HepG2 (cell line): ENCODE data around the gene SMIM20. TPM values are rescaled to one million over a fixed set of nuclear protein-coding genes. Genes with fewer than 3 reads are reported as not detected.

Experiments
- AKNA ChIP-seq: sonication (generic); formaldehyde crosslinking; IDR thresholded peaks from 2 replicates; pipeline ENCODE4 v1.4.0; 2020; ENCODE audit warnings: missing genetic modification reagents, borderline replicate concordance
- ATAD3A ChIP-seq: sonication (generic); formaldehyde crosslinking; IDR thresholded peaks from 2 replicates; pipeline ENCODE4 v1.4.0; 2020; ENCODE audit warnings: missing genetic modification reagents
- ATF4 ChIP-seq, 2 experiments: fragments of 450-650 bp in 1 of 2; sonication (generic) in 1 of 2; formaldehyde crosslinking; IDR thresholded peaks; 2 replicates each; pipeline versions ENCODE4 v1.5.0 to v1.8.0; 2020 to 2022; ENCODE audit warnings: mild to moderate bottlenecking in 1 of 2, missing genetic modification reagents in 1 of 2
- CEBPG ChIP-seq: IDR thresholded peaks from 2 replicates; pipeline ENCODE4 v1.6.1; 2016
- EP300 ChIP-seq, 3 experiments: sonication (generic) in 1 of 3; formaldehyde crosslinking in 1 of 3; IDR thresholded peaks; 2 replicates each; pipeline versions ENCODE4 v1.5.1 to v1.6.1; 2011 to 2020; ENCODE audit warnings: low read depth in 2 of 3, low read length in 2 of 3, borderline replicate concordance in 1 of 3, improper control_type of control experiment in 1 of 3, mild to moderate bottlenecking in 1 of 3, missing genetic modification reagents in 1 of 3, moderate library complexity in 1 of 3
- KDM2A ChIP-seq: sonication (generic); formaldehyde crosslinking; IDR thresholded peaks from 2 replicates; pipeline ENCODE4 v1.4.0; 2020; ENCODE audit warnings: low read depth, missing genetic modification reagents, borderline replicate concordance
- MED8 ChIP-seq: sonication (generic); formaldehyde crosslinking; IDR thresholded peaks from 2 replicates; pipeline ENCODE4 v1.8.1; 2023; ENCODE audit warnings: mild to moderate bottlenecking, missing genetic modification reagents; ENCODE audit not compliant: insufficient replicate concordance
- MZF1 ChIP-seq: sonication (generic); formaldehyde crosslinking; IDR thresholded peaks from 2 replicates; pipeline ENCODE4 v1.8.1; 2023; ENCODE audit warnings: mild to moderate bottlenecking, missing genetic modification reagents, borderline replicate concordance
- NFKBIZ ChIP-seq: IDR thresholded peaks from 2 replicates; pipeline ENCODE4 v1.6.1; 2018; ENCODE audit warnings: missing genetic modification reagents, missing compliant biosample characterization
- PAF1 ChIP-seq: IDR thresholded peaks from 2 replicates; pipeline ENCODE4 v1.6.1; 2016; ENCODE audit warnings: missing genetic modification reagents, missing compliant biosample characterization
- PCBP2 ChIP-seq: fragments of 200-400 bp; formaldehyde crosslinking; optimal IDR thresholded peaks from 2 replicates; pipeline ENCODE3; 2018; ENCODE audit warnings: low read length, low read depth; ENCODE audit not compliant: poor library complexity, severe bottlenecking
- PHF5A ChIP-seq: IDR thresholded peaks from one replicate; pipeline ENCODE4 v1.6.1; 2018; ENCODE audit warnings: low read depth, missing genetic modification reagents; ENCODE audit not compliant: unreplicated experiment
- RARG ChIP-seq: sonication (generic); formaldehyde crosslinking; IDR thresholded peaks from 2 replicates; pipeline ENCODE4 v1.4.0; 2020; ENCODE audit warnings: low read depth, mild to moderate bottlenecking, missing genetic modification reagents
- SCMH1 ChIP-seq: sonication (generic); formaldehyde crosslinking; IDR thresholded peaks from 2 replicates; pipeline ENCODE4 v1.9.0; 2021; ENCODE audit warnings: missing genetic modification reagents, mild to moderate bottlenecking, borderline replicate concordance
- YEATS2 ChIP-seq: sonication (generic); formaldehyde crosslinking; IDR thresholded peaks from 2 replicates; pipeline ENCODE4 v1.4.0; 2020; ENCODE audit warnings: missing genetic modification reagents, borderline replicate concordance
- YEATS4 ChIP-seq: sonication (generic); formaldehyde crosslinking; IDR thresholded peaks from 2 replicates; pipeline ENCODE4 v1.4.0; 2020; ENCODE audit warnings: missing genetic modification reagents, borderline replicate concordance
- ZBTB7B ChIP-seq: sonication (generic); formaldehyde crosslinking; IDR thresholded peaks from 2 replicates; pipeline ENCODE4 v1.4.0; 2020; ENCODE audit warnings: missing genetic modification reagents
- ZGPAT ChIP-seq: IDR thresholded peaks from 2 replicates; pipeline ENCODE4 v1.6.1; 2016; ENCODE audit warnings: mild to moderate bottlenecking
- ZNF329 ChIP-seq: sonication (generic); formaldehyde crosslinking; IDR thresholded peaks from 2 replicates; pipeline ENCODE4 v1.9.0; 2021; ENCODE audit warnings: low read depth, mild to moderate bottlenecking, missing genetic modification reagents
- ZNF337 ChIP-seq: sonication (generic); formaldehyde crosslinking; IDR thresholded peaks from 2 replicates; pipeline ENCODE4 v1.5.1; 2020; ENCODE audit warnings: missing genetic modification reagents, low read depth, mild to moderate bottlenecking, borderline replicate concordance
- polyA plus RNA-seq, 8 experiments: library from polyadenylated mRNA; depleted of rRNA in 3 of 8; stranded (reverse) in 7 of 8; unstranded in 1 of 8; fragments of >200 nt; fragmentation: Illumina TruSeq in 4 of 8; extraction: Trizol in 4 of 8; gene quantifications; 2 replicates each; pipeline versions ENCODE4 v1.2.1 to v1.2.3, GENCODE V29; 2011 to 2016; ENCODE audit warnings: low read depth in 4 of 8, missing spikeins in 1 of 8, mixed read lengths in 1 of 8; ENCODE audit not compliant: insufficient read depth in 1 of 8
- total RNA-seq, 5 experiments: library from RNA; depleted of rRNA; stranded (reverse); fragments of >200 nt; fragmentation: Illumina TruSeq; extraction: Trizol; gene quantifications; 2 replicates each; pipeline ENCODE4 v1.2.3, GENCODE V29; 2016; ENCODE audit warnings: low read depth in 1 of 5
- TF ChIP-seq, protein P1 (sequence below): sonication (generic); formaldehyde crosslinking; IDR thresholded peaks from 2 replicates; pipeline ENCODE4 v1.5.0; 2020; ENCODE audit warnings: mild to moderate bottlenecking, missing genetic modification reagents, borderline replicate concordance

Gene SMIM20
- total and polyA plus RNA-seq, 2 of the 13 experiments (the other 11 are each of a cell fraction or from before 2014, with no cell fraction given) = 26.3 to 30.2 TPM

- peak; percentile 33 for TF ChIP-seq MED8 (CRISPR knock-in tag)
- no peak for TF ChIP-seq ATAD3A
- peak; percentile 22 to 86; a peak in 3 of 4 replicates for TF ChIP-seq EP300 (IDR thresholded peaks at IDR 0.05; ENCODE audit: low read depth in 2 of 2, low read length in 2 of 2)
- peak; percentile 80; the same call in 1 of the 2 replicates for TF ChIP-seq EP300 (CRISPR knock-in tag; IDR thresholded peaks at IDR 0.05; ENCODE audit: borderline replicate concordance)
- TF ChIP-seq MZF1 (CRISPR knock-in tag) = no peak
- TF ChIP-seq ZGPAT (CRISPR knock-in tag) = no peak
- no peak for TF ChIP-seq AKNA (CRISPR knock-in tag)
- peak; percentile 41; the same call in 1 of the 2 replicates for TF ChIP-seq YEATS2
- no peak for TF ChIP-seq RARG
- TF ChIP-seq ZBTB7B (CRISPR knock-in tag) = no peak
- TF ChIP-seq ATF4 (CRISPR knock-in tag; IDR thresholded peaks at IDR 0.05) = no peak
- no peak for TF ChIP-seq SCMH1 (CRISPR knock-in tag)
- 0 out of 2 replicates have a peak, but pooled peaks have one; percentile 27 for TF ChIP-seq YEATS4 (CRISPR knock-in tag)
- TF ChIP-seq PCBP2 = no peak
- no peak for TF ChIP-seq PAF1 (CRISPR knock-in tag)
- 0 out of 2 replicates have a peak, but pooled peaks have one; percentile 12 for TF ChIP-seq CEBPG
- no peak for TF ChIP-seq ZNF329 (CRISPR knock-in tag)
- no peak for TF ChIP-seq KDM2A
- TF ChIP-seq PHF5A (CRISPR knock-in tag) = no peak
- no peak for TF ChIP-seq ZNF337 (CRISPR knock-in tag)
- TF ChIP-seq, protein P1, sequence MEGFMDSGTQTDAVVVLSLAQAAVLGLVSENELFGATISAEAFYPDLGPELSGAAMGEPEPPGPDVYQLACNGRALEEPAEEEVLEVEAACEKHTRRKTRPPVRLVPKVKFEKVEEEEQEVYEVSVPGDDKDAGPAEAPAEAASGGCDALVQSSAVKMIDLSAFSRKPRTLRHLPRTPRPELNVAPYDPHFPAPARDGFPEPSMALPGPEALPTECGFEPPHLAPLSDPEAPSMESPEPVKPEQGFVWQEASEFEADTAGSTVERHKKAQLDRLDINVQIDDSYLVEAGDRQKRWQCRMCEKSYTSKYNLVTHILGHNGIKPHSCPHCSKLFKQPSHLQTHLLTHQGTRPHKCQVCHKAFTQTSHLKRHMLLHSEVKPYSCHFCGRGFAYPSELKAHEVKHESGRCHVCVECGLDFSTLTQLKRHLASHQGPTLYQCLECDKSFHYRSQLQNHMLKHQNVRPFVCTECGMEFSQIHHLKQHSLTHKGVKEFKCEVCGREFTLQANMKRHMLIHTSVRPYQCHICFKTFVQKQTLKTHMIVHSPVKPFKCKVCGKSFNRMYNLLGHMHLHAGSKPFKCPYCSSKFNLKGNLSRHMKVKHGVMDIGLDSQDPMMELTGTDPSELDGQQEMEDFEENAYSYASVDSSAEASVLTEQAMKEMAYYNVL (CRISPR knock-in tag) = peak; percentile 88
- TF ChIP-seq NFKBIZ (CRISPR knock-in tag) = no peak
Measured at GRCh38 chr4:25919676-25920075, 5.7 kb downstream of the SMIM20 start (continued).
